Measurements from ENCODE around the gene EPB41L1. TPM values are rescaled to one million over a fixed set of nuclear protein-coding genes. Genes with fewer than 3 reads are reported as not detected.

Gene EPB41L1
- total RNA-seq, 2 donors from 2014 or later, result 0.23 to 0.40 TPM

DNA sequence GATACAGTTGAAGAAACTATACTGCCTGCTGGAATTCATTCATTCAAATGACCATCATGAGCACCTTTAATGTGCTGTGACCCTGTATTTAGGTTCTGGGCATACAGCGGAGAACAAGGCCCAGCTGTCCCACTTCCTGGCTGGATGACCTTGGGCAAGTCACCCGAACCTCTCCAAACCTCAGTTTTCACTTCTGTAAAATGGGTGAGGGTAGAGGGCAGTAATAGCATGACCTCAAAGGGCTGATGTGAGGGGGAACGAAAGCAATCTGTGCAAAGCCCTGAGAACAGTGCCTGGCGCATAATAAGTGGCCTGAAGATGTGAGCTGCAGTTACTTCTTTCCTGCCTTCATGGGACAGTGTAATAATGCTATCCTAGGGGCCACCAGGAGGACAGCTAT is 61.2 kb downstream of the EPB41L1 start:
- ATAC-seq (no peak), DNase-seq (no peak)
- Mint-ChIP-seq H3K4me3 (no peak overlapping the region), H3K36me3 (ENCODE audit: low read depth) (peaks cover 2% of the 10 kb centered on the region), H3K4me1 (peaks cover 5% of the 10 kb centered on the region), H3K27ac (no peak overlapping the region), H3K27me3 (peaks cover 32% of the 10 kb centered on the region)
- H3K9me3 ChIP-seq (ENCODE audit: control insufficient read depth, low read length, poor library complexity, severe bottlenecking), result no peaks in the 10 kb centered on the region

DNA sequence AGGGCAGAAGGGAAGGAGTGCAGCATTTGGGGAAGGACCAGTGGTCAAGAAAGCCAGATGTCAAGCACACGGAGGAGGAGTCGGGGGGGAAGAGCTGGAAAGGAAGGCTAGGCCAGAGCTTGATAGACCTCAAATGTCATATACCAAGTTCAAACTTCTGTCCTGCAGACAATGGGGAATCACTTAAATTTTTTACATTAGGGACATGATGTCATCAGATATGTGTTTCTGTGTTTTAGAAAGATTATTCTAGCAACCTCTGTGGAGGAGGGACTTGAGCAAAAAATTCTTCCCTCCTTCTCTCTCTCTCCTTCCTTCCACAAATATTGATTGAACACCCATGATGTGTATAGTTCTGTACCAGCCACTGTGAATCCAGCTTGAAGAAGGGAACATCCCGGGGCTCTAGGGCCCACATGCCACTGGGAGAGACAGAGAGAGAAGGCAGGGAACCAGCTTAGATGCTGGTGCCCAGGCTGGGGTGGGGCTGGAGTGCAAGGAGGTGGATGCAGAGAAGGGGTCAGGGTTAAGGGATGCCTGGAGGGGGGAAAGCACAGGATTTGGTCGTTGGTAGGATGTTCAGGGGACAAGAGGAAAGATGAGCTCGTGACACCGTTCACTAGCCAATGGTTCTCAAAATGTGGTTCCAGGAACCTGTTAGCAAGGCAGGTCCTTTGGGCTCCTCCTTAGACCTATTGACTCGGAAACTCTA is 61.9 kb downstream of the EPB41L1 start:
- Mint-ChIP-seq H3K4me1 (peaks cover 5% of the 10 kb centered on the region), H3K27ac (peak overlapping the region; percentile 85), H3K4me3 (no peak overlapping the region), H3K27me3 (peaks cover 28% of the 10 kb centered on the region), H3K36me3 (ENCODE audit: low read depth) (peaks cover 2% of the 10 kb centered on the region)
- DNase-seq, result no peak
- ATAC-seq, result no peak
- H3K9me3 ChIP-seq (ENCODE audit: control insufficient read depth, low read length, poor library complexity, severe bottlenecking), result no peaks in the 10 kb centered on the region

DNA sequence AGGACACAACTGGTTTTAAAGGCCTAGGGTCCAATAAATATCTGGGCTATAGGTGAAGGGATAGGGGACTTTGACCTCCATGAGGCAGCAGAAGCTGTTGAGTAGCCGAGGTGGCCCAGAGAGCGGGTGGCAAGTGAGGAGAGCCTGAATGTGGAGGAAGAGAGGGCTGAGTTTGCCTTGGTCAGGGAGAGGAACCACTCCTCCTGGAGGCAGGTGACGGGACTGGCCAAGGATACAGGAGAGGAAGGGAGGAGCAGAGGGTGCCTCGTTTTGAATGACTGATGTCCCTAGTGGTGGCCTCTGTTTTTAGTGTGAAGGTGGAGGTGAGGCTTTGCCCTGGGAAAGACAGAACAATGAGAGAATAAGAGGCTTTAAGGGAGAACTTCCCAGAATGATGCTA is 62.7 kb downstream of the EPB41L1 start:
- peaks cover 5% of the 10 kb centered on the region for H3K4me1 Mint-ChIP-seq
- peaks cover 25% of the 10 kb centered on the region for H3K27me3 Mint-ChIP-seq
- peaks cover 2% of the 10 kb centered on the region for H3K36me3 Mint-ChIP-seq (ENCODE audit: low read depth)
- DNase-seq, result no peak
- no peak overlapping the region for H3K4me3 Mint-ChIP-seq
- ATAC-seq, result no peak
- no peak overlapping the region for H3K27ac Mint-ChIP-seq
- no peaks in the 10 kb centered on the region for H3K9me3 ChIP-seq (ENCODE audit: control insufficient read depth, low read length, poor library complexity, severe bottlenecking)

DNA sequence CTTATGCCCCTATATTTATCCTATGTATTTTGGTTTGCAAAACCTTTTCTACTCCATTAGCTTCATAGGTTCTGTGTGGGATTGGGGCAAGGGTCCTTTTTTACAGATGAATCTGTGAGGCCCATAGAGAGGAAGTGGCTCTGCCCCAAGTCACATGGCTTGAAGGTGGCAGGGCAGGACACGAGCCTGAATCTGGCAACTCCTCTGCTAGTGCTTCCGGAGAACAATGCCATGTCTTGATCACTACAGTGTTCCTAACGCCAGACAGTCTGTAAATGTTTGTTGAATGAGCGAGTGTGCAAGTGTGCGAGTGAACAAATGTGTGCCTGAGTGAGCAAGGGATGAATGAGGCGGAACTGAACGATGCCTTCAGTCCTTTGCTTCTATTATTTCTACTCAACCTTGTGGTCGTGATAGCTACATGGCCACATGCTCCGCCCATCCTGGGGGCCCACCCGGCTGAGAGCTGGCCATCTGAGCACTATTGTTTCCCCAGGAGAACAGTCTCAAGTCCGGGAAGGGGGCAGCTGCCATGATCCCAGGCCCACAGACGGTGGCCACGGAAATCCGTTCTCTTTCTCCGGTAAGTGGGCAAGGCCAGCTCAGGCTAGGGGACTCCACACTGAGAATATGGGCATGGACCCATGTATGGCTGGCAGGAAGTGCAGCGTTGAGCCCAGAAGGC is 64.0 kb downstream of the EPB41L1 start:
- ATAC-seq (no peak), DNase-seq (no peak)
- H3K9me3 ChIP-seq (ENCODE audit: control insufficient read depth, low read length, poor library complexity, severe bottlenecking), result no peaks in the 10 kb centered on the region
- peaks cover 2% of the 10 kb centered on the region for H3K36me3 Mint-ChIP-seq (ENCODE audit: low read depth)
- peaks cover 5% of the 10 kb centered on the region for H3K4me1 Mint-ChIP-seq
- H3K27ac Mint-ChIP-seq, result no peak overlapping the region
- no peak overlapping the region for H3K4me3 Mint-ChIP-seq
- peaks cover 25% of the 10 kb centered on the region for H3K27me3 Mint-ChIP-seq

DNA sequence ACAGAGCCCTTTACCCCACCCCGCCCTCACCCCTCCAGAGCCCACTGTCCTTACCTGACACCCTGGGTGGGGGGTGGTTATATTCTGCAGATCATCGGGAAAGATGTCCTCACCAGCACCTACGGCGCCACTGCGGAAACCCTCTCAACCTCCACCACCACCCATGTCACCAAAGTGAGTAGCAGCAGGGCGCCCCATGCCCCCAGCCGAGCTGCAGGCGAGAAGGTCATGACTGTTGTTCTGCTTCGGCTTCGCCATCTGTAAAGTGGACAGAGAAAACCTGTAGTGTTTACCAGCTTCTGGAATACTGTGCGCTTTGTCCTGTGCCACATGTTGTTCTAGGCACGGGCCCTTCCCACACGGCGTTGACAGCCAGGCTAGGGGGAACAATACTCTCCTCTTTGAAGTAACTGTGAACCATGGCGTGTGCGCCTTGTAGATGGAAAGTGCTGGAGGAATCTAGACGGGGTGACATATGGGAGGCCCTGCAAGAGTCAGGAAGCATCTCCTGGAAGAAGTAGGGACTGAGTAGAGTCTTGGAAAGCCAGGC is 65.2 kb downstream of the EPB41L1 start:
- ATAC-seq (no peak), DNase-seq (no peak)
- H3K9me3 ChIP-seq (ENCODE audit: control insufficient read depth, low read length, poor library complexity, severe bottlenecking), result no peaks in the 10 kb centered on the region
- Mint-ChIP-seq H3K4me1 (peaks cover 5% of the 10 kb centered on the region), H3K36me3 (ENCODE audit: low read depth) (peaks cover 2% of the 10 kb centered on the region), H3K27me3 (peaks cover 25% of the 10 kb centered on the region), H3K4me3 (no peak overlapping the region), H3K27ac (no peak overlapping the region)

DNA sequence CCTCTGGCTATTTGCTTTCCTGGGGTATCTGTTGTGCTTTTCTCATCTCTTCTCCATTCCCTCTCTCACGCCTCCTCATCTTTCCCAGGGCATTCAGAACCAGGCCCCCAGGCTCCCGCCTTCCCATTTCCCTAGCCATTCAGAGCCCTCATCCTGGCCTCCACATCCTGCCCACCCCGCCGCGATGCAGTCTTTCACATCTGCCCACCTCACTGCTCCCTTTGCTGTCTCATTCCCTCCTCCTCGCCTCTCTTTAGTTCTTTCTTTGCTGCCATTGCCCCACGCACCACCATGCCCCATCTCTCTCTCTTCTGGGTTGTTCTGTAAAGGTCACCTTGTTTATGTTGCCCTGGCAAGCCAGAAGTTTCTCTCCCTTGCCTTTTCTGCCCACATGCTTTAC is 71.1 kb downstream of the EPB41L1 start:
- ATAC-seq, result no peak
- Mint-ChIP-seq H3K27ac (no peak overlapping the region), H3K36me3 (ENCODE audit: low read depth) (peaks cover 2% of the 10 kb centered on the region), H3K4me1 (peaks cover 3% of the 10 kb centered on the region), H3K27me3 (peaks cover 35% of the 10 kb centered on the region), H3K4me3 (no peak overlapping the region)
- no peaks in the 10 kb centered on the region for H3K9me3 ChIP-seq (ENCODE audit: control insufficient read depth, low read length, poor library complexity, severe bottlenecking)
- no peak for DNase-seq

DNA sequence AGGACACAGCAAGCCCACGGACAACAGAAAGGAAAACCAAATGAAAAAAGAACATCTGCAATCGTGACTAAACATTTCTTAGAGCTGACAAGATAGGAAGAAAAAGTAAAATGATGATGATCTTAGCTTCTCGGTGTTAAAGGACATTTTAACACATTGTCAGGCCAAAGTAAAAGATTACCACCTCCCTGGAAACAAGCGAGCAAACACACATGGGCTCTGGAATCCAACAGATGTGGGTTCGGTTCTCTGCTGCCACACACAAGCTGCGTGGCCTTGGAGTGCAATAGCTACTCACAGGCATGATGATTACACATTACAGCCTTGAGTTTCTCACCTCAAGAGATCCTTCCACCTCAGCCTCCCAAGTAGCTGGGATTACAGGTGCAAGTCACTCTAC is 74.2 kb downstream of the EPB41L1 start:
- ATAC-seq (no peak), DNase-seq (no peak)
- no peaks in the 10 kb centered on the region for H3K9me3 ChIP-seq (ENCODE audit: control insufficient read depth, low read length, poor library complexity, severe bottlenecking)
- peaks cover 3% of the 10 kb centered on the region for H3K4me1 Mint-ChIP-seq
- no peak overlapping the region for H3K4me3 Mint-ChIP-seq
- H3K27me3 Mint-ChIP-seq, result peaks cover 46% of the 10 kb centered on the region
- H3K27ac Mint-ChIP-seq, result no peak overlapping the region
- H3K36me3 Mint-ChIP-seq (ENCODE audit: low read depth), result peaks cover 3% of the 10 kb centered on the region

DNA sequence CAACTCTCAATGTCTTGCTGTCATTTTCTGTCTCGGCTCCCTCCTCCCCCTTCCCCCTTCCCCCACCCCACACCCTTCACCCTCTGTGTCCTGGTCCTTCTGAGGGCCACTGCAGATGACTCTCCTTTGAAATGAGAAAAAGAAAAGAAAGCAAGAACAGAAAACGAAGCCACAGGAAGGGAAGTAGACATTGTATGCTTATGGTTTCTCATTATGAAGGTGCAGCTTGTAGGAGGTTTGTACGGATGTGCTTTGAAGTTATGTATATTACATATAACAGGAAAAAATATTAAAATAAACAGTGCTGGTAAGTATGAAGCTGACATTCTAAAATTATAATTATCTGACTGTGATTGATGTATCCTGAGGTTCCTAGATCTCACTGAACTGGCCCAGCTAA is 75.5 kb downstream of the EPB41L1 start:
- no peak for ATAC-seq
- peaks cover 3% of the 10 kb centered on the region for H3K4me1 Mint-ChIP-seq
- H3K27ac Mint-ChIP-seq, result no peak overlapping the region

DNA sequence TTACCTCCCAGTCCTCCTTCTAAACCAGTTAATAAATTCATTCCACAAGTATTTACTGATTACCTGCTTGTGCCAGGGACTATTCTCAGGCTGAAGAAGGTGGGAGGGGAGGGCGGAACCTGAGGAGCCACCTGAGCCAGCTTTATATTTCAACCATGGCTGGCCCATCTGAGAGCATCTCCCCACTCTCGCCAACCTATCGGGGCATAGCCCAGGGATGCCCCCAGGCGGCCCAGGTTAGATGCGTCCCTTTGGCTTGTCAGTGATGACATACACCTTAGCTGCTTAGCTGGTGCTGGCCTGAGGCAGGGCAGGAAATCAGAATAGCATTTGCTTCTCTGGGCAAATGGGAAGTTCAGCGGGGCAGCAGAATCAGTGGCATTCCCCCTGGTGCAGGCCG is 76.8 kb downstream of the EPB41L1 start:
- Mint-ChIP-seq H3K27me3 (peaks cover 36% of the 10 kb centered on the region), H3K4me3 (no peak overlapping the region), H3K27ac (no peak overlapping the region), H3K4me1 (peaks cover 3% of the 10 kb centered on the region), H3K36me3 (ENCODE audit: low read depth) (peaks cover 3% of the 10 kb centered on the region)
- ATAC-seq, result no peak
- no peak for DNase-seq
- H3K9me3 ChIP-seq (ENCODE audit: control insufficient read depth, low read length, poor library complexity, severe bottlenecking), result no peaks in the 10 kb centered on the region

More for the DNA sequence above, 75.5 kb downstream of the EPB41L1 start:
- no peak for DNase-seq
- H3K36me3 Mint-ChIP-seq (ENCODE audit: low read depth), result peaks cover 3% of the 10 kb centered on the region
- H3K9me3 ChIP-seq (ENCODE audit: control insufficient read depth, low read length, poor library complexity, severe bottlenecking), result no peaks in the 10 kb centered on the region
- peaks cover 46% of the 10 kb centered on the region for H3K27me3 Mint-ChIP-seq
- no peak overlapping the region for H3K4me3 Mint-ChIP-seq

DNA sequence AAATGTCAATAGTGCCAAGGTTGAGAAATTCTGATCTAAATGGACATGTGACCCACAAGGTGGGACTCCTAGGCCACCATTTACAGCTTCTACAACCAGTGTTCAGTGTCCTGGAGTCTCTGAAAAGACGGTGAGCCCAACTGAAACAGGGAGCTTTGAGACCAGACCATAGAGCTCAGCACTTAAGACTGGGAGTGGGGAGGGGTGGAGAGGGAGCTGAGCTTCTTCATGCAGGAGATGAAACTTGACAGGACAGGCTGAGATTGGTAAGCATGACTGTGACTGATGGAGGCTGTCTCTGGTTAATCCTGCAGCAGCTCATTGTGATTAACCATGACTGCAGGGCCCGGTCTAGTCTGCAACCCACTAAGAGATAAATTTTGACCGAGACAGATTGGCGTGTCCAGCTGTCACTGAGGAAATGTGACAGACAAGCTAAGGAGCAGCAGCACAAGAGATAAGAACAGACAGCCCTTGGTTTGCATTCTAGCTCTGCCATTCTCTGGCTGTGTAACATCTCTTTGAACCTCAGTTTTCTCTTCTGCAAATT is 80.3 kb downstream of the EPB41L1 start:
- DNase-seq (no peak), ATAC-seq (no peak)
- no peak overlapping the region for H3K4me3 Mint-ChIP-seq
- peaks cover 24% of the 10 kb centered on the region for H3K4me1 Mint-ChIP-seq
- H3K27ac Mint-ChIP-seq, result no peak overlapping the region
- peaks cover 13% of the 10 kb centered on the region for H3K27me3 Mint-ChIP-seq
- H3K9me3 ChIP-seq (ENCODE audit: control insufficient read depth, low read length, poor library complexity, severe bottlenecking), result no peaks in the 10 kb centered on the region
- H3K36me3 Mint-ChIP-seq (ENCODE audit: low read depth), result peaks cover 6% of the 10 kb centered on the region

DNA sequence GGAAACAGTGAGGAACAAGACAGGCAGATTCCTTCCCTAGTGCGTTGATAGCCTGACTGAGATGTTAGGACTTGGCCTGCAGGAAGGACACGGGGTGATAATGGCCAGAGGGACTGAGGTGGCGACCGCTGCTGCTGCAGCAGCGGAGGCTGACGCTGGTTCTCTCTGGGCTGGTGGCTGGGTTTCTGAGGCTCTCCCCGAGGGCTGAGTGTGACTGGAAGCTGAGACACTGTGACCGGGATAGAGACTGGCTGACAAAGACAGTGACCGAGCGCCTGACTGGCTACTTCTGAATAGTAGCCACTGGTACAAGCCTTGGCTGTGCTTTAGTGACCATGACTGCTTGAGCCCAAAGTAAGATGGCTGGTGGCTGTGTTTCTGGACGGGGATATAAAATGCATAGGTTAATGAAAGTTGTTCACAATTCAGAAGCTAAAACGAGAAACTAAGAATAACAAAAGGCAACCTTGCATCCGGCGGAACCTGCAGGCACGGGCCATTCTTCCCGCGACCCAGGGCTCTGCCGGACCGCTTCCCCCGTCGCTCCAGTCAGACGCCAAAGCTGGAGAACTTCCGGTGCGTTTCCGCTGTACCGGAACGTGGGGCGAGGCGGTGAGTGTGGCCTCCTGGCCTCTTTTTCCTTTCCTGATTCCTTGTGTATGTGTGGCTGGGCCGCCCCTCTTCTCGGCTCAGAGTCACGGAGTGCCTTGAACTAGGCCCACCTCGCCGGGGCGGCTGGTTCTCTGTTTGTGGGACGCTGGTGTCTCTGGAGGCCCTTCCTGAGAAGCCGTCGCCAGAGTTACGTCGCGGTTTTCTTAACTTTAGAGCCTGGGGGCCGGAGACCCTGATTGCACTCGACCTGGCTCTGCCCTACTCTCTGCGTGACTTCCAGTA is 81.6 kb downstream of the EPB41L1 start, which contains the start of gene AAR2:
AAR2 (plus strand) TSS at position 587 of the 894 bp plus-strand sequence. CDS start 3,391 bp downstream, outside the sequence.
- peak; percentile 39 to 66 (median 45) for DNase-seq
- Mint-ChIP-seq H3K27me3 (peaks cover 8% of the 10 kb centered on the region), H3K4me1 (peaks cover 24% of the 10 kb centered on the region), H3K36me3 (ENCODE audit: low read depth) (peaks cover 3% of the 10 kb centered on the region), H3K27ac (peak within 1 kb of the TSS; percentile 99), H3K4me3 (peak within 1 kb of the TSS; percentile 88)
- no peaks in the 10 kb centered on the region for H3K9me3 ChIP-seq (ENCODE audit: control insufficient read depth, low read length, poor library complexity, severe bottlenecking)
- ATAC-seq, result peak; percentile 96

DNA sequence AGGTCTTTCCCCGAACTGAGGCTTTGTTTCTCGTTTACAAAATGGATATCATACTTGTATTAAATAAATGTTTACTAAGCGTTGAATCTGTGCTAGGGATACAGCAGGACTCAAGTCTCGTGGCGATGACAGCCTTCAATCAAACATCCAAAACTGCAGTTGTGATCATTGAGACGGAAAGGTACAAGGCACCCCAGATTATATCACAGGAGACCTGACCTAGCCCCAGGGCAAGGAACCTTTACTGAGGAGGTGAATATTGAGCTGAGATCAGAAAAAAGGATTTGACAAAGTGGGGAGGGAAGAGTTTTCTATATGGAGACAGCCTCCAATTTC is 82.2 kb downstream of the EPB41L1 start:
- Mint-ChIP-seq H3K27ac (peak overlapping the region; percentile 99), H3K4me3 (peak overlapping the region; percentile 88), H3K27me3 (peaks cover 8% of the 10 kb centered on the region), H3K36me3 (ENCODE audit: low read depth) (peaks cover 3% of the 10 kb centered on the region), H3K4me1 (peaks cover 24% of the 10 kb centered on the region)
- H3K9me3 ChIP-seq (ENCODE audit: control insufficient read depth, low read length, poor library complexity, severe bottlenecking), result no peaks in the 10 kb centered on the region
- DNase-seq, result no peak
- peak; percentile 25 for ATAC-seq

DNA sequence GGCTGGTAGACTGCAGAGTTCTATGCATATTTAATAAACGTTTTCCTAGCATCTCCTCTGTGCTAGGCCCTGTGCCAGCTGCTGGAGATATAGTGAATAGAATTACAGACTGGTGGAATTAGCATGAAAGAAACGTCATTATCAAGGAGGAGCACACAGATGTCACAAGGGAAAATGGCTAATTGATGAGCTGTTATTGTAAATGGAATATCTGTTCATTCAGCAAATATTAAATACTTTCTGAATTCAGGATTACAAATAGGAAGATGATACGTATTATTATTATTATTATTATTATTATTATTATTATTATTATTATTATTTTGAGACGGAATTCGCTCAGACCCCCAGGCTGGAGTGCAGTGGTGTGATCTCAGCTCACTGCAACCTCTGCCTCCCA is 82.9 kb downstream of the EPB41L1 start:
- peak overlapping the region; percentile 88 for H3K4me3 Mint-ChIP-seq
- ATAC-seq (no peak), DNase-seq (no peak)
- peaks cover 3% of the 10 kb centered on the region for H3K36me3 Mint-ChIP-seq (ENCODE audit: low read depth)
- peaks cover 6% of the 10 kb centered on the region for H3K27me3 Mint-ChIP-seq
- peaks cover 24% of the 10 kb centered on the region for H3K4me1 Mint-ChIP-seq
- H3K9me3 ChIP-seq (ENCODE audit: control insufficient read depth, low read length, poor library complexity, severe bottlenecking), result no peaks in the 10 kb centered on the region
- peak overlapping the region; percentile 99 for H3K27ac Mint-ChIP-seq

All from T-helper 17 cell (primary cell).